Ovary (tissue), 3 donors: ENCODE data around the gene INAFM1.

Experiments
- POLR2A ChIP-seq: fragments of 450-650 bp; IDR thresholded peaks from one replicate; pipeline ENCODE4 v1.6.1; 2017; ENCODE audit warnings: antibody characterized with exemption, mild to moderate bottlenecking, moderate library complexity
- TF ChIP-seq, protein P1 (sequence below), 3 donors: fragments of 450-650 bp in 2 of 3; fragments of 200-600 bp in 1 of 3; IDR thresholded peaks; one replicate each; pipeline versions ENCODE4 v1.5.1 to v1.8.0; 2016 to 2022; ENCODE audit warnings: antibody characterized with exemption in 3 of 3, mild to moderate bottlenecking in 1 of 3
- donor health status: DM: no; HTN: no; CAD: no.

DNA sequence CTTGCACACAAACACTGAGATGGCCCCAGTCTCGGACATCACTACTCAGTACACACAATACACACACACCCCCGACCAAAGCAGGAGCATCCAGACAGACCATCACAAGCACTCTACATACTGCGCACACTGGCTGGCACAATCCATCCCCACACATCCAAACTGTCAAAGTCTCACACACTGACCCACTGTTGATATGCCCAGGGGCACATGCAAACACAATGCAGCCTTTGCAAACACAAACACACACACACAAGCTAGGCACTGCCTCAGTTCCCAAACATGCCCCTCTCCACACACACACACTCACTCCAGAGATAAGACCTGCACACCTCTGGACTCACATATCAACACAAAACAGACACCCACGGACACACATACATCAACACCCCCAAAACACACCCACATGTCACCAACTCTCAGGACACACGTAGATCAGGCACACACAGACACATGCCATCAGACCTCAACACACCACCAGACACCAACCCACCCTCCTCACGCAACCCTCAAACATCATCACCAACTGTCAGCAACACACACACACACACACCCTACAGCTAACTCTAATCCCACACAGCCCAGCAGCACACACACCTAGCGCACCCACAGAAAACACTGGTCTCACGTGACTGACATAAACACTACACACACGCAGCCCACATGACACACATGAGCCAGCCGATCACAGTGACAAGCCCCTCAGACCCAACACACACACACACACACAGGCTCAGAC, 45.6 kb upstream of the INAFM1 start:
- TF ChIP-seq, protein P1, sequence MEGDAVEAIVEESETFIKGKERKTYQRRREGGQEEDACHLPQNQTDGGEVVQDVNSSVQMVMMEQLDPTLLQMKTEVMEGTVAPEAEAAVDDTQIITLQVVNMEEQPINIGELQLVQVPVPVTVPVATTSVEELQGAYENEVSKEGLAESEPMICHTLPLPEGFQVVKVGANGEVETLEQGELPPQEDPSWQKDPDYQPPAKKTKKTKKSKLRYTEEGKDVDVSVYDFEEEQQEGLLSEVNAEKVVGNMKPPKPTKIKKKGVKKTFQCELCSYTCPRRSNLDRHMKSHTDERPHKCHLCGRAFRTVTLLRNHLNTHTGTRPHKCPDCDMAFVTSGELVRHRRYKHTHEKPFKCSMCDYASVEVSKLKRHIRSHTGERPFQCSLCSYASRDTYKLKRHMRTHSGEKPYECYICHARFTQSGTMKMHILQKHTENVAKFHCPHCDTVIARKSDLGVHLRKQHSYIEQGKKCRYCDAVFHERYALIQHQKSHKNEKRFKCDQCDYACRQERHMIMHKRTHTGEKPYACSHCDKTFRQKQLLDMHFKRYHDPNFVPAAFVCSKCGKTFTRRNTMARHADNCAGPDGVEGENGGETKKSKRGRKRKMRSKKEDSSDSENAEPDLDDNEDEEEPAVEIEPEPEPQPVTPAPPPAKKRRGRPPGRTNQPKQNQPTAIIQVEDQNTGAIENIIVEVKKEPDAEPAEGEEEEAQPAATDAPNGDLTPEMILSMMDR (IDR thresholded peaks at IDR 0.05), result no peak
- TF ChIP-seq POLR2A, result no peak
